ENCODE results near the gene PPFIA3. TPM values are rescaled to one million over a fixed set of nuclear protein-coding genes. Genes with fewer than 3 reads are reported as not detected.

PPFIA3 gene
- total RNA-seq, 1 experiment from 2014 or later, result 28.1 TPM

GRCh38 chr19:49128545-49129237, 9.3 kb downstream of the PPFIA3 start (continued):
- TF ChIP-seq, protein P1, sequence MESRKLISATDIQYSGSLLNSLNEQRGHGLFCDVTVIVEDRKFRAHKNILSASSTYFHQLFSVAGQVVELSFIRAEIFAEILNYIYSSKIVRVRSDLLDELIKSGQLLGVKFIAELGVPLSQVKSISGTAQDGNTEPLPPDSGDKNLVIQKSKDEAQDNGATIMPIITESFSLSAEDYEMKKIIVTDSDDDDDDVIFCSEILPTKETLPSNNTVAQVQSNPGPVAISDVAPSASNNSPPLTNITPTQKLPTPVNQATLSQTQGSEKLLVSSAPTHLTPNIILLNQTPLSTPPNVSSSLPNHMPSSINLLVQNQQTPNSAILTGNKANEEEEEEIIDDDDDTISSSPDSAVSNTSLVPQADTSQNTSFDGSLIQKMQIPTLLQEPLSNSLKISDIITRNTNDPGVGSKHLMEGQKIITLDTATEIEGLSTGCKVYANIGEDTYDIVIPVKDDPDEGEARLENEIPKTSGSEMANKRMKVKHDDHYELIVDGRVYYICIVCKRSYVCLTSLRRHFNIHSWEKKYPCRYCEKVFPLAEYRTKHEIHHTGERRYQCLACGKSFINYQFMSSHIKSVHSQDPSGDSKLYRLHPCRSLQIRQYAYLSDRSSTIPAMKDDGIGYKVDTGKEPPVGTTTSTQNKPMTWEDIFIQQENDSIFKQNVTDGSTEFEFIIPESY (IDR thresholded peaks at IDR 0.05; ENCODE audit: extremely low read depth, insufficient replicate concordance, low read length), result no peak
- TF ChIP-seq TCF7L2 (IDR thresholded peaks at IDR 0.05; ENCODE audit: borderline replicate concordance, extremely low read depth, insufficient read depth, insufficient read length), result no peak
- TF ChIP-seq EZH2 (IDR thresholded peaks at IDR 0.05), result no peak
- no peak for TF ChIP-seq CEBPB (IDR thresholded peaks at IDR 0.05; ENCODE audit: low read depth)
- no peak for TF ChIP-seq POLR2A (IDR thresholded peaks at IDR 0.05; ENCODE audit: borderline replicate concordance, extremely low read depth, insufficient read depth, insufficient read length)
- TF ChIP-seq ZNF274 (IDR thresholded peaks at IDR 0.05; ENCODE audit: low read depth, low read length), result no peak
- no peak for TF ChIP-seq JUND (IDR thresholded peaks at IDR 0.05)
- no peak for TF ChIP-seq SIN3A (IDR thresholded peaks at IDR 0.05; ENCODE audit: low read depth)

DNA sequence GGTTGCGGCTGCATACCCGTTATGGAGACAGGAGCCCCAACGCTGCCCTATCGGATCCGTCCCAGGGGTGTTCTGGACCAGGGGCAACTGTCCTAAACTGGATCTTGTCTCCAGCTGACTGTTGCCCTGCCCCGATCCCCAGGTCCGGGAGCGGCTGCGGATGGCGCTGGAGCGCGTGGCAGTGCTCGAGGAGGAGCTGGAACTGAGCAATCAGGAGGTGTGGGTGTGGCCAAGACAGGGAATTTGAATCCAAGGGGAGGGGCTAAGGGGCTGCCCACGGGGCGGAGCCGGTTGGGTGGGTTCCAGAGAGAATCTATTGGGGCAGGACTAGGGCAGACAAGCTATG, 9.9 kb downstream of the PPFIA3 start:
- H3K27ac ChIP-seq (ENCODE audit: low read depth, low read length), result peak overlapping the region; percentile 62
- CTCF ChIA-PET, result interaction anchor here (1.7 kb wide), 1 partner anchor 17 kb away, joined by 6 read pairs; no protein-coding TSS in a partner anchor
- ATAC-seq, result no peak
- H3K4me2 ChIP-seq (ENCODE audit: low read length), result peak overlapping the region; percentile 88
- H2AFZ ChIP-seq (ENCODE audit: low read depth, low read length, poor library complexity, severe bottlenecking), result no peak overlapping the region
- RAD21 ChIA-PET (ENCODE audit: low non-redundant PET in 1 of 2, low total read pairs in 2 of 2, uncharacterized antibody in 2 of 2, unreplicated experiment in 2 of 2), result no interaction called here
- H3K36me3 ChIP-seq (ENCODE audit: control insufficient read depth in 1 of 2, insufficient read depth in 2 of 2, low read length in 2 of 2), result peaks cover 0 to 8% of the 10 kb centered on the region in 2 experiments; a peak in 2 of 4 replicates
- no peak overlapping the region; the same call in 1 of the 2 replicates for H3K9ac ChIP-seq (ENCODE audit: low read length)
- intact Hi-C loops (cut with micrococcal nuclease), result no loop called here
- H3K79me2 ChIP-seq (ENCODE audit: insufficient read depth, low read length), result no peaks in the 10 kb centered on the region
- H3K4me3 ChIP-seq (replicated peaks in 1 of 2; ENCODE audit: low read depth in 1 of 2, low read length in 2 of 2), result peak overlapping the region in 1 of 2 experiments; percentile 60; a peak in 2 of 4 replicates
- H3K9me2 ChIP-seq (ENCODE audit: insufficient read depth), result no peaks in the 10 kb centered on the region
- BruUV-seq (replicated peaks), result no TSS peak
- peaks cover 12 to 28% of the 10 kb centered on the region in 2 experiments for H3K4me1 ChIP-seq (ENCODE audit: control insufficient read depth in 1 of 2, insufficient read depth in 2 of 2, low read length in 2 of 2)
- DNase-seq (ENCODE audit: low read depth, low spot score), result no peak
- POLR2A ChIA-PET, result interaction anchor here (1.3 to 2.3 kb wide), 2 partner anchors 15 to 21 kb away, joined by 5 to 9 read pairs; partner anchors contain the start of gene LIN7B
- H4K20me1 ChIP-seq (ENCODE audit: insufficient read depth), result no peaks in the 10 kb centered on the region
- no peaks in the 10 kb centered on the region for H3K27me3 ChIP-seq (ENCODE audit: insufficient read depth, low read length)
- TF ChIP-seq EZH2phosphoT487 (IDR thresholded peaks at IDR 0.05; ENCODE audit: borderline replicate concordance), result no peak
- TF ChIP-seq, protein P2, sequence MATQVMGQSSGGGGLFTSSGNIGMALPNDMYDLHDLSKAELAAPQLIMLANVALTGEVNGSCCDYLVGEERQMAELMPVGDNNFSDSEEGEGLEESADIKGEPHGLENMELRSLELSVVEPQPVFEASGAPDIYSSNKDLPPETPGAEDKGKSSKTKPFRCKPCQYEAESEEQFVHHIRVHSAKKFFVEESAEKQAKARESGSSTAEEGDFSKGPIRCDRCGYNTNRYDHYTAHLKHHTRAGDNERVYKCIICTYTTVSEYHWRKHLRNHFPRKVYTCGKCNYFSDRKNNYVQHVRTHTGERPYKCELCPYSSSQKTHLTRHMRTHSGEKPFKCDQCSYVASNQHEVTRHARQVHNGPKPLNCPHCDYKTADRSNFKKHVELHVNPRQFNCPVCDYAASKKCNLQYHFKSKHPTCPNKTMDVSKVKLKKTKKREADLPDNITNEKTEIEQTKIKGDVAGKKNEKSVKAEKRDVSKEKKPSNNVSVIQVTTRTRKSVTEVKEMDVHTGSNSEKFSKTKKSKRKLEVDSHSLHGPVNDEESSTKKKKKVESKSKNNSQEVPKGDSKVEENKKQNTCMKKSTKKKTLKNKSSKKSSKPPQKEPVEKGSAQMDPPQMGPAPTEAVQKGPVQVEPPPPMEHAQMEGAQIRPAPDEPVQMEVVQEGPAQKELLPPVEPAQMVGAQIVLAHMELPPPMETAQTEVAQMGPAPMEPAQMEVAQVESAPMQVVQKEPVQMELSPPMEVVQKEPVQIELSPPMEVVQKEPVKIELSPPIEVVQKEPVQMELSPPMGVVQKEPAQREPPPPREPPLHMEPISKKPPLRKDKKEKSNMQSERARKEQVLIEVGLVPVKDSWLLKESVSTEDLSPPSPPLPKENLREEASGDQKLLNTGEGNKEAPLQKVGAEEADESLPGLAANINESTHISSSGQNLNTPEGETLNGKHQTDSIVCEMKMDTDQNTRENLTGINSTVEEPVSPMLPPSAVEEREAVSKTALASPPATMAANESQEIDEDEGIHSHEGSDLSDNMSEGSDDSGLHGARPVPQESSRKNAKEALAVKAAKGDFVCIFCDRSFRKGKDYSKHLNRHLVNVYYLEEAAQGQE (IDR thresholded peaks at IDR 0.05; ENCODE audit: low read depth), result no peak
- no peak for TF ChIP-seq TCF7L2 (IDR thresholded peaks at IDR 0.05; ENCODE audit: borderline replicate concordance, extremely low read depth, insufficient read depth, insufficient read length)
- no peak for TF ChIP-seq MAX (IDR thresholded peaks at IDR 0.05)
- no peak for TF ChIP-seq EGR1 (IDR thresholded peaks at IDR 0.05; ENCODE audit: low read depth)
- no peak for TF ChIP-seq ZFX (IDR thresholded peaks at IDR 0.05)
- no peaks in the 10 kb centered on the region for H3K9me3 ChIP-seq (ENCODE audit: control insufficient read depth in 1 of 2, insufficient read depth in 1 of 2, low read depth in 1 of 2, low read length in 2 of 2)
